ENCODE data around the gene PGM5. TPM values are rescaled to one million over a fixed set of nuclear protein-coding genes. Genes with fewer than 3 reads are reported as not detected.

PGM5 gene
- total RNA-seq, 3 donors from 2014 or later (not counting 1 experiment from before 2014, with no cell fraction given): 0.43 to 1.8 TPM; not detected in 1

GRCh38 chr9:68515326-68516017, 159.1 kb downstream of the PGM5 start:
- no peaks in the 10 kb centered on the region for H3K27me3 ChIP-seq (ENCODE audit: control insufficient read depth, insufficient read depth, low read length)
- Mint-ChIP-seq H3K4me3 (no peak overlapping the region), H3K36me3 (peaks cover 7% of the 10 kb centered on the region), H3K27ac (no peak overlapping the region), H3K4me1 (no peaks in the 10 kb centered on the region), H3K9me3 (no peaks in the 10 kb centered on the region), H3K27me3 (ENCODE audit: low read depth in 2 of 2) (peaks cover 0 to 13% of the 10 kb centered on the region in 2 donors)
- H3K27ac ChIP-seq (ENCODE audit: low read length): no peak overlapping the region
- TF ChIP-seq CTCF (IDR thresholded peaks at IDR 0.05): no peak
- ATAC-seq (no peak), DNase-seq (no peak)
- H3K36me3 ChIP-seq (ENCODE audit: control insufficient read depth, insufficient read depth, low read length): no peaks in the 10 kb centered on the region
- H3K4me3 ChIP-seq (ENCODE audit: low read length): no peak overlapping the region
- no peaks in the 10 kb centered on the region for H3K4me1 ChIP-seq (ENCODE audit: control insufficient read depth, insufficient read depth, low read length)
- H3K9me3 ChIP-seq (ENCODE audit: control insufficient read depth, insufficient read depth, low read length): peaks cover 2% of the 10 kb centered on the region
- WGBS (ENCODE audit: insufficient coverage): 93% methylated on average over 3 of the region's 4 CpGs
- intact Hi-C loops (cut with micrococcal nuclease): no loop called here

- ATAC-seq: no peak
- WGBS (ENCODE audit: insufficient coverage): 34% methylated on average over 4 of the region's 4 CpGs
- H3K4me1 Mint-ChIP-seq: no peaks in the 10 kb centered on the region
- Histone ChIP-seq H3K36me3 (ENCODE audit: control insufficient read depth, insufficient read depth, low read length) (no peaks in the 10 kb centered on the region), H3K4me3 (ENCODE audit: low read length) (no peak overlapping the region), H3K9me3 (ENCODE audit: control insufficient read depth, insufficient read depth, low read length) (peaks cover 2% of the 10 kb centered on the region), H3K4me1 (ENCODE audit: control insufficient read depth, insufficient read depth, low read length) (no peaks in the 10 kb centered on the region), H3K27me3 (ENCODE audit: control insufficient read depth, insufficient read depth, low read length) (no peaks in the 10 kb centered on the region), H3K27ac (ENCODE audit: low read length) (no peak overlapping the region)
- no peak overlapping the region for H3K27ac Mint-ChIP-seq
- DNase-seq: no peak
- TF ChIP-seq CTCF (IDR thresholded peaks at IDR 0.05): no peak
- peaks cover 10 to 23% of the 10 kb centered on the region in 2 donors for H3K27me3 Mint-ChIP-seq (ENCODE audit: low read depth in 2 of 2)
- peaks cover 7% of the 10 kb centered on the region for H3K36me3 Mint-ChIP-seq
- no peak overlapping the region for H3K4me3 Mint-ChIP-seq
- intact Hi-C loops (cut with micrococcal nuclease): no loop called here
- H3K9me3 Mint-ChIP-seq: no peaks in the 10 kb centered on the region
Observed at GRCh38 chr9:68522131-68522530, 165.7 kb downstream of the PGM5 start.

- no peak for TF ChIP-seq CTCF (IDR thresholded peaks at IDR 0.05)
- intact Hi-C loops (cut with micrococcal nuclease): no loop called here
- no peak overlapping the region for H3K27ac ChIP-seq (ENCODE audit: low read length)
- Mint-ChIP-seq H3K27me3 (ENCODE audit: low read depth in 2 of 2) (peaks cover 10 to 21% of the 10 kb centered on the region in 2 donors), H3K9me3 (no peaks in the 10 kb centered on the region), H3K36me3 (peaks cover 7% of the 10 kb centered on the region), H3K4me1 (no peaks in the 10 kb centered on the region), H3K27ac (no peak overlapping the region), H3K4me3 (no peak overlapping the region)
- H3K36me3 ChIP-seq (ENCODE audit: control insufficient read depth, insufficient read depth, low read length): no peaks in the 10 kb centered on the region
- no peaks in the 10 kb centered on the region for H3K9me3 ChIP-seq (ENCODE audit: control insufficient read depth, insufficient read depth, low read length)
- no peaks in the 10 kb centered on the region for H3K4me1 ChIP-seq (ENCODE audit: control insufficient read depth, insufficient read depth, low read length)
- no peak overlapping the region for H3K4me3 ChIP-seq (ENCODE audit: low read length)
- no peaks in the 10 kb centered on the region for H3K27me3 ChIP-seq (ENCODE audit: control insufficient read depth, insufficient read depth, low read length)
- no peak for ATAC-seq
- no peak for DNase-seq
- WGBS (ENCODE audit: insufficient coverage): 85% methylated on average over 3 of the region's 3 CpGs
Observed at GRCh38 chr9:68522954-68523353, 166.5 kb downstream of the PGM5 start.
